G401 (cell line): ENCODE measurements around the gene SOHLH1. TPM values are rescaled to one million over a fixed set of nuclear protein-coding genes. Genes with fewer than 3 reads are reported as not detected.
A peak's percentile ranks its signal among the peaks of the same experiment; 100 is the strongest.

ENCODE experiments used
- DNase-seq: peaks from one replicate; pipeline ENCODE4 v3.0.0-alpha.2; 2015; ENCODE audit warnings: low spot score
- in situ Hi-C: cut with HindIII; loops from 2 replicates; pipeline ENCODE4 v1.10.0; 2016; ENCODE audit warnings: low sequenced_read_pairs, mixed read lengths
- total RNA-seq: library from RNA; depleted of rRNA; stranded (reverse); fragments of >200 nt; shearing (Covaris generic); gene quantifications from 2 replicates; pipeline ENCODE4 v1.2.3, GENCODE V29; 2014

SOHLH1 gene
- total RNA-seq, 1 experiment from 2014 or later, result not detected

GRCh38 chr9:135666534-135667462, 32.5 kb downstream of the SOHLH1 start:
- in situ Hi-C loops, result no loop called here
- DNase-seq, result no peak

GRCh38 chr9:135665795-135666189, 33.5 kb downstream of the SOHLH1 start:
- in situ Hi-C loops, result no loop called here
- DNase-seq, result no peak

- DNase-seq, result no peak
- in situ Hi-C loops, result no loop called here
These were observed 34.2 kb downstream of the SOHLH1 start for GRCh38 chr9:135664801-135665794.

- DNase-seq, result no peak
- in situ Hi-C loops, result no loop called here
These were observed 35.0 kb downstream of the SOHLH1 start for GRCh38 chr9:135664266-135664665.

GRCh38 chr9:135663857-135664256, 35.4 kb downstream of the SOHLH1 start:
- in situ Hi-C loops, result no loop called here
- no peak for DNase-seq

- no peak for DNase-seq
- in situ Hi-C loops, result no loop called here
These were observed 35.9 kb downstream of the SOHLH1 start for GRCh38 chr9:135663451-135663770.

GRCh38 chr9:135662758-135663450, 36.4 kb downstream of the SOHLH1 start, which contains the start of gene LCN9:
Gene LCN9, plus strand, starts transcription at chr9:135663309. Its CDS starts 13 bp downstream, at chr9:135663322.
- DNase-seq, result peak; percentile 10

GRCh38 chr9:135661816-135662560, 37.3 kb downstream of the SOHLH1 start:
- DNase-seq, result no peak
- in situ Hi-C loops, result no loop called here

More at GRCh38 chr9:135662758-135663450, 36.4 kb downstream of the SOHLH1 start, which contains the start of gene LCN9:
- in situ Hi-C loops, result no loop called here

- in situ Hi-C loops, result no loop called here
- DNase-seq, result no peak
These were observed 38.9 kb downstream of the SOHLH1 start for GRCh38 chr9:135660407-135660806.

GRCh38 chr9:135659252-135659651, 40.0 kb downstream of the SOHLH1 start:
- in situ Hi-C loops, result no loop called here
- no peak for DNase-seq

GRCh38 chr9:135657416-135657815, 41.9 kb downstream of the SOHLH1 start:
- in situ Hi-C loops, result no loop called here
- DNase-seq, result no peak

- DNase-seq, result no peak
- in situ Hi-C loops, result no loop called here
These were observed 44.0 kb downstream of the SOHLH1 start for GRCh38 chr9:135655317-135655716.

- no peak for DNase-seq
- in situ Hi-C loops, result no loop called here
These were observed 48.9 kb downstream of the SOHLH1 start for GRCh38 chr9:135650408-135650807.

- in situ Hi-C loops, result no loop called here
- no peak for DNase-seq
These were observed 49.8 kb downstream of the SOHLH1 start for GRCh38 chr9:135649508-135649907.

- in situ Hi-C loops, result no loop called here
- no peak for DNase-seq
These were observed 50.5 kb downstream of the SOHLH1 start for GRCh38 chr9:135648494-135649410.

- DNase-seq, result no peak
- in situ Hi-C loops, result no loop called here
These were observed 51.4 kb downstream of the SOHLH1 start for GRCh38 chr9:135647884-135648283.

GRCh38 chr9:135644631-135645218, 54.6 kb downstream of the SOHLH1 start:
- no peak for DNase-seq
- in situ Hi-C loops, result no loop called here
